ENCODE results near the gene HTRA3.

Gene HTRA3

GRCh38 chr4:8266508-8266907 is 3.0 kb upstream of the HTRA3 start:
- DNase-seq (ENCODE audit: low spot score): no peak

DNA sequence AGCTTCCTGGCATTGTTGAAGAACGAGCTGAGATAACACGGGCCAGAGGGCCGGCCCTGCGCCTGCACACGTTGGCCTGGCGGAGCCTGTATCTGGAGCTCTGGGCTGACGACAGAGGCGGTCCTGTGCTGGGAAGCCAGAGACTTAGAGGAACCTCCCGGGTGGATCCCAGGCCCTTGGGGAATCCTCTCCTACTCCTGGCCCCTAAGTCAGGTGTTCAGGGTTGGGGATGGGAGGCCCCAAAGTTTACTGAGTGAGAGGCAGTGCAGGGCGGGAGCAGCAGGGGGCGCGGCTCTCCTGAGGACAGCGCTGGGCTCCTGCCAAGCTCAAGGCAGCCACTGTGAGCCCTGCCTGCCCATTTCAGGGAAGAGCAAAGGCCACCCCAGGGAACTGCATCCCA is 2.5 kb upstream of the HTRA3 start:
- DNase-seq (ENCODE audit: low spot score): no peak

DNA sequence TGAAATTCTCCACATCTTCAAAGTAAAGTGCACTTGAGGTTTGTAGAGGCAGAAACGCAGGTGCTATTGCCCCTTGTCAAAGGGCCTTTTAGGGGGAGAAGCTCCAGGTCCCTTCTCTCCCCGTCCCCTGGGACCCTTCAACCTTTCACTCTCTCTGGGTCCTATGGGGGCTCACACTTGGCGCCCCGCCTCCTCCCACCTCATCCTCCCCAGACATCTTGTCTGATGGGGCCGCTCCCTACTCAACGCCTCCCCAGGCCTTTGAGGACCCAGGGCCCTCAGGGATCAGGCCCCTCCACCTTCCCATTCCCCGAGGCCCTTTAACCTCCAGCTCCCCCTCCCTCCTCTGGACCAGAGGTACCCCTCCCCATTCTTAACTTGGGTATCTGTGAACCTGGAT is 1.3 kb upstream of the HTRA3 start:
- no peak for DNase-seq (ENCODE audit: low spot score)

GRCh38 chr4:8268901-8269534 is 536 bp upstream of the HTRA3 start:
- no peak for DNase-seq (ENCODE audit: low spot score)

DNA sequence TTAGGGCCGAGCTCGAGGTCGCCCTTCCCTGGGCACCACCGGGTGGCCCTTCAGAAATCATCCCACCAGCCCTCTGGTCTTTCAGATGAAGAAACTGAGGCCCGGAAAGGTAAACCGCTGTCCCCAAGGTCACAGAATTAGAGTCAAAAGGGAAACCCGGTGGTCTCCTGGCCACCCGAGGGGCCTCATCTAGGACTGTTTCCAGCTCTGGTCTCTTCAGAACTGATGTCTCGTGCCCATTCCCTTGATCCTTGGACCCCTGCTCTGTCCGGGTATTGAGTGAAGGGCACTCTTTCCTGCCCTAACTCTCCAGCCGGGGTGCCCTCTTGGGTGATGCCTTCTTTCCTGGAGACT is 841 bp downstream of the HTRA3 start:
- no peak for DNase-seq (ENCODE audit: low spot score)

- no peak for DNase-seq (ENCODE audit: low spot score)
These were observed 1.6 kb downstream of the HTRA3 start for GRCh38 chr4:8270912-8271815.

- DNase-seq (ENCODE audit: low spot score): no peak
These were observed 2.3 kb downstream of the HTRA3 start for GRCh38 chr4:8271821-8272220.

DNA sequence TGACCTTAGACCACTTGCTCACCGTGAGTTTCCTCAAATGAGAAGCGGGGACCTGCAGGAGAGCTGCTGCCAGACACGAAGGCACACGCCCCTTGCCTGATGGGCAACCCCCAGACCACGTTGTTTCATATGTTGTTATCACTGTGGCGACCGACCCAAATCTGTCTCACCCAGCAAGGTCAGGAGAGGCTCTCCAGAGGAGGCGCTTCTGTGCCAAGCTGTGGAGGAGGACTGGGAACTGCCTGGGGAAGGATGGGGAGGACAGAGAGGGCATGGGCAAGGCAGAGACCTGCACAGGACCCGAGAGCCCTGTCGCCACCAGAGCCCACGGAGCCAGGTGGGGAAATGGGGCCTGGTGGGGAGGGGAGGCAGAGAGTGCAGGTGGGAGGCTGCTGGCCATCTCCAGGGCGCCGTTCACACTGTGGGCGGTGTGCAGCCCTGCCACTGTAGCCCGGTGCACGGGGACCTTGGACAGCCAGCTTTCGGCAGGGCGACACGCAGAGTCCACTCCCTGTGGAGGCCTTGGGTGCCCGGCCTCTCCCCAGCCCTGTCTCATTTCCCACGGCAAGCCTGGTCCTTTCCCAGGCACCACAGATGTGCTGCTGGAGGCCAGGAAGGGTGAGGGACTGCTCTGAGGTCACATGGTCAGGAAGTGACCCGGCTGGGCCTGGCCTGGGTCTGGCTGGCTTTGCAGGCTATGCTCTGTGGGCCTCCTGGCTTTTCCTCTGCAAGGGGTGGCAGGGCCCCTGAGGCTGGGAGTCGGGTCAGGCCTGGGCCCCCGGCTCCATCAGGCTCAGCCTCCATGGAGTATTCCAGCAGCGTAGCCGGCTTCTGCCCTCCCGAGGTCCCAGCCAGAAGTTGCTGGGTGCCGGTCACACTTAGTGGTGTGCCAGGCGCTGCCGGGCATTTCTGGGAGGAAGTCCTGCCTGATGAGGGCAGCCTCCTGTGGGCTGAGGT is 3.2 kb downstream of the HTRA3 start:
- no peak for DNase-seq (ENCODE audit: low spot score)

- no peak for DNase-seq (ENCODE audit: low spot score)
These were observed 3.9 kb downstream of the HTRA3 start for GRCh38 chr4:8273450-8273849.

GRCh38 chr4:8274066-8274652 is 4.6 kb downstream of the HTRA3 start:
- no peak for DNase-seq (ENCODE audit: low spot score)

DNA sequence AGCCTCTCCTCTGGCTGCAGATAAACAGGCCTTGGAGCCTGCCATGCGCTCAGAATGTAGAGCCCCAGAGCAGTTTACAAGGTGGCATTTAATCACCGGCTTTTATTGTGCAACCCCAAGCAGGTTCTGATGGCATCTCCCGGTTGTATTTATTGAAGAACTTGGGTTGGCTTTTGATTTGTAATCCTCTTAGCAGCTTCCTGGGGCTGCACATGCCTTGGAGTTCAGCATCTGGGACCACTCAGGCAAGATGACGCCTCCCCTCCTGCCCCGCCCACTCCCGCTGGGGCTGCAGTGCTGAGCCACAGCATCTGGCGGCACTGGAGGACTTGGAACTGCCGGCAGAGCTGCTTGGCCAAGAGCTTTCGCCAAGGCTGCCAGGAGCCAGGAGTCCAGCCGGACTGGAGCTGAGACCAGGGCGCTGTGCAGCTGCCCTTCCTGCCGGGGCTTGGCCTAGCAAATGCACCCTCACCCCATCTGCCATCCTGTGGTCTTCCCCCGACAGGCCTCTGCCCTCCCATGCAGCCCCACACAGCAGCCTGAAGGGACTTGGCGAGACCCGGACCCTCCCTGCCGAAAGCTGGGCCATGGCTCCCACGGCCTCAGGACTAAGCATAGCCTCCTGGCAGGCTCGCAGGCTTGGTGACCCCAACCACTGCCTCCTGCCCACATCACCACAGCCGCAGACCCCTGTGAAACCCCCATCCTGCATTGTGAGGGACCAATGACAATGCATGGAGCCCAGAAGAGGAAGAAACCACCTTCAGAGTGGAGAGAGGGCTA is 5.4 kb downstream of the HTRA3 start:
- DNase-seq (ENCODE audit: low spot score): no peak

DNA sequence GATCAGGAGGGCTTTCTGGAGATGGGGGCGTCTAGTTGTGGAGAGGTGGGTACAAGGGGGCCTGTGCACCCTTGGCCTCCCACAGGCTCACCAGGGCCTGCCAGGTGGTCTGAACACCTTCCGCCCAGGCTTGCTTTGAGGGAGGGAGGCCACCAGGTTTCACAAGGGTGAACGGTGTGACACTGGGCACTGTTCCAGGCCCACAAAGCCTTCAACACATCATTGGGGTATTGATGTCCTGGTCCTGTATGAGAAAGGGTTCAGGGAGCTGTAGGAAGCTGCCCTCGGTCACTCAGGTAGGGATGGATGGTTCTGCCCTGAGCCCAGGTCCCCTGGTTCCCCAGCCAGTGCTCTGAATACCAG is 6.0 kb downstream of the HTRA3 start:
- no peak for DNase-seq (ENCODE audit: low spot score)

GRCh38 chr4:8276358-8277240 is 7.0 kb downstream of the HTRA3 start:
- no peak for DNase-seq (ENCODE audit: low spot score)

GRCh38 chr4:8277356-8278008 is 7.9 kb downstream of the HTRA3 start:
- DNase-seq (ENCODE audit: low spot score): no peak

DNA sequence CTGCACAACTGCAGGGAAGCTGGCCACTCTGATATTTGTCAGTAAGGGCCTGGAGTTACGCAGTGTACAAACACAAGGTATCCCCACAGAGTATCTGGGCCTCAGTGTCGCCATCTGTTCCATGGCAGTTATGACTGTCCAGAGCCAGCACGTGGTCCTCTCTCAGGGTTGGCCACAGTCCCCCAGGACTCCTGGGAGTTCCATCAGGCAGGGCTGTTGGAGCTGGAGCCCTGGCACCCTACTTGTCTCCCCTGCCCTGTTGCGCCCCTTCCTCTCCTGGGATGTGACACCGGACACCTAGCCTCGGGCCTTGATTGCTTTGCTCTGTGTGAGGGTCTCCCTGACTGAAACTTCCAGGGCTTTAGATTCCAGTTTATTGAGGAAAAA is 8.4 kb downstream of the HTRA3 start:
- DNase-seq (ENCODE audit: low spot score): no peak

DNA sequence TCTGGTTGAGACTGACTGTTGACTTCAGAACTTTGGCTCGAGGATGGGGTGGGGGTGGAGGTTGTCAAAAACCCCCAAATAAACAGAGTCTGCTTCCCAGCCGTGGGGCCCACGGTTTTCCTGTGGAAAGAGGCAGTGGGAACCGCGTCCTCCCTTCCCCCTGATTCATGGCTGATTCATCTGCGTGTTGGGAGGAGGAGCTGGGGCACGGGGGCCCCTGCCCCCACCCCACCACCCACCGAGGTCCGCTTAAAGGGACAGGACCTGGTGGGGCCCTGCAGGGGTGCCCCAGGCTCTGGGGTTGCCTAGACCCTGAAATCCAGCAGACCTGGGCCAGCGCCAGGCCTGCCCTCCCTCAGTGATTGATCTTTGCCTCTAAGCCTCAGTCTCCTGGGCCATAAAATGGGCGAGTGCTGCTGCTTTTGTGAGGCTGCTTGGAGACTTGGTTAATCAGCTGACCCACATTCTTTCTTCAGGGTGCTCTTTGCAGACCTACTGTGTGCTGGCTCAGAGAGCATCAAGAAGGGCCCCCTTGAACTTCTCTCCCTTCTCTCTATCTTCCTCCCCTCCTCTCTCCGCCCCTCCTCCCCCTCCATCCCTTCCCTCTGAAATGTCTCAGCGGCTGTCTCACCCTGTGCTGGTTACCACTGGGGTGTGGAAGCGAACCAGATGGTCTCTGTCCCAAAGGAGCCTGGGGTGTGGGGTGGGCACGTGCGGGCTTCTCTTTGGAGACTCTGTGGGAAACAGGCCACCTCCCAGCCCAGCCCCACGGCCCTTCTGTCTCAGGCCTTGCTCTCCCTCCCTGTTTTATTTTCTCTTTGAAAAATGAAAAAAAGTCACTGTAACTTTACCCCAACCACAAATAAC is 9.1 kb downstream of the HTRA3 start:
- no peak for DNase-seq (ENCODE audit: low spot score)

DNA sequence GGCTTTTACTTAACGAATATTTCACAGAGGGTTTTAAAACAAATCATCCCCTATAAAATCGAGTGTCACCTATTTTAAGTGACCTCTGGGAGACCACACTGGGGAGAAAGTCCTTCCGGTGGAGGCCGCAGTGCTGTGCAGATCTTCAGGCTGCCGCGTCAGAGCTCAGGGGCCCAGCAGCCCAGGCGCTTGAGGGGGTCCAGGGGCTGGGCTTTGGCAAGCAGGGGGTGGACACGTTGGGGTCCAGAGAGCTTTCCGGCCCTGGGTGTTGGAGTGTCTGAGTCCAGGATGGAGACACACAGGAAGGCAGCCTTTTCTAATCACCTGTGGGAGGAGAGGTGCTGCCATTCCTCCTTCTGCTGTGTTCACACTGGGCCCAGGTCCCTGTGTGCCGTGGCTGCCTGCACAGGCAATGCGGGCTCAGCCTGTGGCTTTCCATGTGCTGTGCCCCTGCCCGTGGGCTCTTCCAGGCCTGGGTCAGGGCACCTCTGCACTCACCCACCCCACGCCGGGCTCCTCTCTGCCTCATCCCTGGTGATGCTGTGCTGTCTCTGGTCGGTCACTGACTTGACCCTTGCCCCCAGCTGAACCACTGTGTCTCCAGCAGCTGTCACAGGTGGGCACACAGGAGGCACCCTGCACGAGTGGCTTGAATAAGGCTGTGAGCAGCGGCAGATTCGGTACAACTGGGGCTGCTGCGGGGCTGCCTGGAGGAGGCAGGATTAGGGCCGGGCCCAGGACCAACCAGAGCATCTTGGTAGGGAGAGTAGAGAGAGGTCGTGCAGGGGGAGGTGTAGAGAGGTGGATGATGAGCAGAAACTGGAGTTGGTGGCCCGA is 10.0 kb downstream of the HTRA3 start:
- DNase-seq (ENCODE audit: low spot score): no peak
